NCI-H2081 treated with DMSO at 0.1 percent for 48 hours (cell line): ENCODE measurements around the gene TRDMT1.

Experiments
- DNase-seq: peaks from one replicate; lab custom pipeline; 2025; lab: John Stamatoyannopoulos, UW

Gene TRDMT1

GRCh38 chr10:17171141-17171641 is 30.3 kb downstream of the TRDMT1 start:
- DNase-seq, result no peak

- no peak for DNase-seq
These were observed 31.7 kb downstream of the TRDMT1 start for GRCh38 chr10:17169803-17170202.

DNA sequence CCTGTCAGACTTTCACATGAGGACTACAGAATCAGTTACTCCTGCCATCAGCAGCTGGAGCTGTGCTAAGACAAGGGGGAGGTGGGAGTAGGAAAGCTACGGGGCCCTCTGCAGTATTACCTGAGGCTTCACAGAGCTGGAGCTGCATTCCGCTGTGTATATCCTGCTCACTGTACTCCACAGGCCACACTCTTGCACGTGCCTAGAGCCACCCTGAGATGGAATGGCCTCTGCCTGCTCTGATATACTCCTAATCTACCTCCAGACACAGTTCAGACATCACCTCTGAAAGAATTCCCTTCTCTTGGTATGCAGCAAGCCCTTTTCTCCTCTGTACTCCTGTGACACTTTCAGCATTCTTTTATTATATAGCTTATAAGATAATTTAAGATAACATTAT is 34.8 kb downstream of the TRDMT1 start:
- DNase-seq, result no peak

DNA sequence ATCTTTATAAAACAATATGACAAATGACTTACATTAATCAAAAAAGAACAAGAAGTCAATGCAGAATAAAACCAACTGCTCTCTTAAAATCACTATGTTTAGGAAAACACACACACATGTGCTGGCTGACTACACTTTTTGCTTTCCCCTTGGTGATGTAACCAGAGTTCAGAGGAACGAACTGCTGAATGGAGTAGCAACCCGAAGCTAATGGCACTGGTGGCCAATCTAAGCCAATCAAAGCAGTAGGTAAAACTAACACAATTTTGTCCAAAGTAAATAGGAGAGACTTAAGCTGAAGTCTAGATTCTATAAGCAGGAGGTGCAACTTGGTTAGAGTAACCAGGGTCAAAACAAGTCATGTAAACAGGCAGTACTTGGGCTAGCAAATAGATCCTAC is 38.6 kb downstream of the TRDMT1 start:
- DNase-seq, result no peak

GRCh38 chr10:17161775-17162174 is 39.7 kb downstream of the TRDMT1 start:
- DNase-seq, result no peak

GRCh38 chr10:17157024-17157423 is 44.4 kb downstream of the TRDMT1 start:
- no peak for DNase-seq

DNA sequence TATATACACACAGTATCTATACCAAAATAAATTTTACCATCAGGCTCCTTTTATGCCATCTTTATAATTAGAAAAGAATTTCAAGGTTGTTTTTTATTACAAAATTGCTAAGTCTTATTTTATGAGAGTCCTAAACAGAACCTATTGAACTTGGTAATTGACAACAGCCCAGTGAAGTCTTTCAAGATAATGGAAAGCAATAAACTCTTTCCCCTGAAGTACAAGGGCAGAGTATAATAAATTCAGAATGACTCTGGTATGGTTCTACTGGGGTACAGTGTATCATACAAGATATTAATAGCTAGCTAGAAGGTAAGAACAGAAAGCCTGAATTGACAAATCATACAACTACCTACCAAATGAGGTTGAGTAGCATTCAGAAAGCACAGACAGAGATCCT is 45.6 kb downstream of the TRDMT1 start:
- DNase-seq, result no peak

- DNase-seq, result no peak
These were observed 47.4 kb downstream of the TRDMT1 start for GRCh38 chr10:17154116-17154515.

GRCh38 chr10:17153321-17153720 is 48.2 kb downstream of the TRDMT1 start:
- DNase-seq, result no peak

GRCh38 chr10:17151716-17152115 is 49.8 kb downstream of the TRDMT1 start:
- DNase-seq, result no peak

DNA sequence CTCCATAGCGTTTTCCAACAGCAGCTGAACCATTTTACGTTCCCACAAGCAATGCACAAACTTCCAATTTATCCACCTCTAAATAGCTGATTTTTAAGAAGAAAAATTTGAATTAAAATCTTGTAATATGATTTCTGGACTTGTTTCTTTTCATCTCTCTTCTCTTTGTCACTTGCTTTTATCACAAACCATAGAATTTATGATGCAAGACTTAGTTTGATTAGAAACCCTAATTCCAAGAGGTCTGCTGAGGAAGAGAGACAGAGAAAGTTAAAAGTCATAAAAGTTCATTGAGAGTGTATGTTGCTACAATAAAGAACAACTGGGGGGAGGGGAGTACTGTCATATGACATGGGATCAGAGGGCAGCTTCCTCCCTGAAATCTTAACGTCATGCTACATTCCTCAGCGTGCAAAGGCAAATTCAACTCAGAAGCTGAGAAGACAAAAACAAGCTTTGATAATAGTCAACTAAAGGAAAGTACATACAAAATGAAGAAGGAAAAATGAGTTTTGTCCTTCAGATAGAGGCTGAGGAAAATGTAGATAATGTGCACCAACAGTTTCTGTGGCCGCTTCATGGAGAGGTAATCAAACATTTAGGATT is 53.5 kb downstream of the TRDMT1 start:
- DNase-seq, result no peak

- DNase-seq, result no peak
These were observed 54.6 kb downstream of the TRDMT1 start for GRCh38 chr10:17146892-17147291.

GRCh38 chr10:17145239-17145638 is 56.2 kb downstream of the TRDMT1 start:
- DNase-seq, result no peak

GRCh38 chr10:17144757-17145156 is 56.7 kb downstream of the TRDMT1 start:
- no peak for DNase-seq

DNA sequence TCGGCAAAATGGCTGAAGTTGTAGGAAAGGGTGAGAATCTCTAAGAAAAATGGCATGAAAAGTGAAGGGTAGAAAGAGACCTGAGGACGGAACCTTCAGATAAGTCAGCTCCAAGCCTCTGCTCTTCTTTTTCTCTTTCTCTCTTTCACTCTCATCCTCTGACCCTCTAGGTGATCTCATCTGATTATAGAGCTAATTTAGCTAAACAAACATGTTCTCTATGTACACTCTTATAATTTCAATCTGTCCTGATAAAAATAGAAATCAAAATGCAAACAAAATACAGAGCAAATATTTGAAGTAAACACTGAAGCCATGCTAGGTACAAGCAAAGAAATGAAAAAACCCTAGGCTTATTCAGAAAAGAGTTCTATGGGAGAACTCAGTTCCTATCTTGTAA is 57.4 kb downstream of the TRDMT1 start:
- DNase-seq, result no peak

- no peak for DNase-seq
These were observed 58.3 kb downstream of the TRDMT1 start for GRCh38 chr10:17143055-17143690.

GRCh38 chr10:17141504-17142229 is 59.8 kb downstream of the TRDMT1 start:
- DNase-seq, result no peak

- DNase-seq, result no peak
These were observed 61.1 kb downstream of the TRDMT1 start for GRCh38 chr10:17140386-17140761.

DNA sequence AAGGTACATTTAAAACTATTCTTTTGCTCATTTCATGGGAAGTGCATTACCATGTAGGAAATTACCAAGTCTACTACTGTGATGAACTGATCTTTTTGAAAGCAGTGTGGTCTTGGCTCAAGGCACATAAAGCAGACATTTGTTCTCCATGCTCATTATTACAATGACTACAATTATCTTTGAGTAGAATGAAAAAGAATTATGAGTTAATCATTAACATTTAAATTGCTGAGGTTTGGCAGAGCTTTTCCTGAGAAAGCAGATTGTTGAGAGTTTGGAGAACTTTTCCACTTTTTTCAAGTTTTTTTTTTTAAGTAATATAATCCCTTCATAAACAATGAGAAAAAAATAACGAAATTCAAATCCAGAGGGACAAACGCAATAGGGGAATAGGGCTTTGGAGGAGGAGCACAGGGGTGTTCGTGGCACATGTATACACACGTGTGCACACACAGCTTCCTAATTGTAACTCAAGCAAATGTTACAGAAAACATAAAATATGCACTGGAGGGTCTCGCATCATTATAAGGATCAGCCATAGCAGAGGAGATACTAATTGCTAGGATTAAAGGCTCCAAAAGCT is 62.9 kb downstream of the TRDMT1 start:
- DNase-seq, result no peak

DNA sequence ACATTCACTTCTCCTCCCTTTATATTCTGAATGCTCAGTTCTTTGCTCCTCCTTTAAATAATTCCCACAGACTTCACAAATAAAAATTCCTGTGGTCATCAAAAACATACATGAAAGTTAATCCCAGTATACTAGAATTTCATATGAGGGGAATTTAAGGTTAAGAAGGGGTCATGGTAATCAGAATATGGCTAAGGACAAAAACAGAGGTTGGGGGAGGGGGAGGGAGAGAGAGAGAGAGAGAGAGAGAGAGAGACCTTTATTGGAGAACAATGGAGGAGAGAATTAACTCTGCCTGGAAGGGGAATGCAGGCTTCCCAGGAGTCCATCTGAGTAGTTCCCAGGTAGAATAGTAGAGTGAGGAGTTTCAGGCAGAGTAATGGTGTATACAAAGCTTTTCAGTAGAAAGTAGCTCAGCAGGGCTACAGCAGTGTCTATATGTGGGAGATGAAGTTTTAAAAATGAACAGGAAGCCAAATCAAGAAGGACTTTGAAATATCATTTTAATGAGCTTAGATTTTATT is 66.7 kb downstream of the TRDMT1 start:
- no peak for DNase-seq

- DNase-seq, result no peak
These were observed 67.2 kb downstream of the TRDMT1 start for GRCh38 chr10:17134282-17134681.

GRCh38 chr10:17129741-17130140 is 71.7 kb downstream of the TRDMT1 start, which contains the start of gene CUBN:
CUBN (minus strand) TSS chr10:17129811; CDS start chr10:17129765, 46 bp downstream.
- no peak for DNase-seq

DNA sequence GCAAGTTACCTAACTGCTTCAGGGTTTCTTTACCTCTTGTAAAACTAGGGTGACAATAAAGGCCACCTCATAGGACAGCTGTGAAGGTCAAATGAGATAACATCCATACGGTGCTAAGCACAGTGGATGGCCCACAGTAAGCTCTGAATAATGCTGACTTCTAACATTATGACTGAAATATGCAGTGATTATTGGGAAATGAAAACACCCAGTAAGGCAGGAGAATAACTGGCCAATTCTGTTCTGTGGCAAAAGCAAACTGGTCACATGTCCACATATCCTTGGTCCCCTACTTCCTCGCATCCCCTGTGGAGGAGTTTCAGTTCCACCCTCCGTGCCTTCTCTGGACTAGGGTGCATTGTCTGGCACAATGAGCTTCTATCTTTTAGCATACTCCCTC is 73.2 kb downstream of the TRDMT1 start:
- no peak for DNase-seq
